WTC11 (cell line): ENCODE measurements around the gene MOV10L1. TPM values are rescaled to one million over a fixed set of nuclear protein-coding genes. Genes with fewer than 3 reads are reported as not detected.

Experiments used
- ATAC-seq: fragments of 200-7000 bp; cut with Tn5 transposase; 2 replicates; pipeline ENCODE4 v1.10.0; 2021; ENCODE audit warnings: mild to moderate bottlenecking, moderate library complexity
- CTCF ChIA-PET: fragments of 300-600 bp; sonication (Branson Sonifier 250); formaldehyde crosslinking; loops from one replicate; lab custom pipeline; 2021; ENCODE audit warnings: antibody characterized with exemption; lab: Charles Lee
- POLR2A ChIA-PET: fragments of 350-600 bp; sonication (Branson Sonifier 250); formaldehyde crosslinking; loops from one replicate; lab custom pipeline; 2021; ENCODE audit warnings: antibody characterized with exemption; lab: Charles Lee
- DNase-seq: peaks from one replicate; pipeline ENCODE4 v3.0.0; 2021; ENCODE audit warnings: low spot score
- H3K27ac Mint-ChIP-seq: 2 replicates; pipeline ENCODE4 v1.8.0; 2021; ENCODE audit warnings: mixed read lengths
- H3K27me3 Mint-ChIP-seq: 2 replicates; pipeline ENCODE4 v1.8.0; 2021; ENCODE audit warnings: low read depth, mild to moderate bottlenecking, moderate library complexity, mixed read lengths
- H3K36me3 Mint-ChIP-seq: 2 replicates; pipeline ENCODE4 v1.8.0; 2021; ENCODE audit warnings: mixed read lengths
- H3K4me1 Mint-ChIP-seq: 2 replicates; pipeline ENCODE4 v1.8.0; 2022; ENCODE audit warnings: mixed read lengths
- H3K4me3 Mint-ChIP-seq: 2 replicates; pipeline ENCODE4 v1.8.0; 2021; ENCODE audit warnings: mild to moderate bottlenecking, moderate library complexity, mixed read lengths
- H3K9me3 Mint-ChIP-seq: 2 replicates; pipeline ENCODE4 v1.8.0; 2021; ENCODE audit warnings: mixed read lengths
- EMX1 ChIP-seq: fragments of 250-450 bp; sonication (Bioruptor Pico); IDR thresholded peaks from 2 replicates; pipeline ENCODE4 v1.8.0; 2021; ENCODE audit warnings: mild to moderate bottlenecking
- GABPB1 ChIP-seq: sonication (generic); formaldehyde crosslinking; IDR thresholded peaks from 2 replicates; pipeline ENCODE4 v1.8.1; 2023; ENCODE audit warnings: mild to moderate bottlenecking, missing genetic modification reagents
- MXD4 ChIP-seq: fragments of 250-450 bp; sonication (Bioruptor Pico); IDR thresholded peaks from 2 replicates; pipeline ENCODE4 v1.8.0; 2021; ENCODE audit warnings: mild to moderate bottlenecking, moderate library complexity, borderline replicate concordance
- NFYB ChIP-seq: sonication (generic); formaldehyde crosslinking; conservative IDR thresholded peaks from 2 replicates; pipeline ENCODE4 v1.8.0; 2022; ENCODE audit warnings: low read depth, missing genetic modification reagents
- RELA ChIP-seq: sonication (generic); formaldehyde crosslinking; IDR thresholded peaks from 2 replicates; pipeline ENCODE4 v1.8.1; 2022; ENCODE audit warnings: missing genetic modification reagents, mild to moderate bottlenecking, borderline replicate concordance
- SMAD3 ChIP-seq: sonication (generic); formaldehyde crosslinking; IDR thresholded peaks from 2 replicates; pipeline ENCODE4 v1.8.0; 2022; ENCODE audit warnings: missing genetic modification reagents, mild to moderate bottlenecking, borderline replicate concordance
- SMAD4 ChIP-seq: sonication (generic); formaldehyde crosslinking; IDR thresholded peaks from 2 replicates; pipeline ENCODE4 v1.8.0; 2022; ENCODE audit warnings: mild to moderate bottlenecking, missing genetic modification reagents
- ZBTB21 ChIP-seq: sonication (generic); formaldehyde crosslinking; IDR thresholded peaks from 2 replicates; pipeline ENCODE4 v1.8.1; 2023; ENCODE audit warnings: mild to moderate bottlenecking, missing genetic modification reagents, borderline replicate concordance
- ZNF121 ChIP-seq: sonication (generic); formaldehyde crosslinking; IDR thresholded peaks from 2 replicates; pipeline ENCODE4 v1.8.0; 2023; ENCODE audit warnings: missing genetic modification reagents
- ZNF138 ChIP-seq: sonication (generic); formaldehyde crosslinking; conservative IDR thresholded peaks from 2 replicates; pipeline ENCODE4 v1.8.1; 2022; ENCODE audit warnings: mild to moderate bottlenecking, moderate library complexity, missing genetic modification reagents
- ZNF396 ChIP-seq: fragments of 250-450 bp; sonication (Bioruptor Pico); IDR thresholded peaks from 2 replicates; pipeline ENCODE4 v1.8.0; 2021; ENCODE audit warnings: mild to moderate bottlenecking, moderate library complexity, borderline replicate concordance
- ZNF423 ChIP-seq: fragments of 250-450 bp; sonication (Bioruptor Pico); IDR thresholded peaks from 2 replicates; pipeline ENCODE4 v2.1.2; 2022; ENCODE audit warnings: mild to moderate bottlenecking, moderate library complexity
- total RNA-seq: library from RNA; stranded (reverse); gene quantifications from 3 replicates; pipeline ENCODE4 v1.2.3, GENCODE V29; 2021
- TF ChIP-seq, protein P1 (sequence below): sonication (generic); formaldehyde crosslinking; IDR thresholded peaks from 2 replicates; pipeline ENCODE4 v1.8.1; 2022; ENCODE audit warnings: mild to moderate bottlenecking, missing genetic modification reagents, moderate library complexity, borderline replicate concordance
- TF ChIP-seq, protein P2 (sequence below): fragments of 200-600 bp; IDR thresholded peaks from 2 replicates; pipeline ENCODE4 v1.8.0; 2022; ENCODE audit warnings: antibody characterized with exemption
- TF ChIP-seq, protein P3 (sequence below): sonication (generic); formaldehyde crosslinking; IDR thresholded peaks from 2 replicates; pipeline ENCODE4 v1.8.1; 2023; ENCODE audit warnings: mild to moderate bottlenecking, missing genetic modification reagents, moderate library complexity
- TF ChIP-seq, protein P4 (sequence below): sonication (generic); formaldehyde crosslinking; IDR thresholded peaks from 2 replicates; pipeline ENCODE4 v1.8.0; 2023; ENCODE audit warnings: mild to moderate bottlenecking, missing genetic modification reagents
- TF ChIP-seq, protein P5 (sequence below): sonication (generic); formaldehyde crosslinking; IDR thresholded peaks from 2 replicates; pipeline ENCODE4 v1.8.1; 2023; ENCODE audit warnings: mild to moderate bottlenecking, moderate library complexity, missing genetic modification reagents

MOV10L1 gene
- total RNA-seq, 1 experiment from 2014 or later = not detected

DNA sequence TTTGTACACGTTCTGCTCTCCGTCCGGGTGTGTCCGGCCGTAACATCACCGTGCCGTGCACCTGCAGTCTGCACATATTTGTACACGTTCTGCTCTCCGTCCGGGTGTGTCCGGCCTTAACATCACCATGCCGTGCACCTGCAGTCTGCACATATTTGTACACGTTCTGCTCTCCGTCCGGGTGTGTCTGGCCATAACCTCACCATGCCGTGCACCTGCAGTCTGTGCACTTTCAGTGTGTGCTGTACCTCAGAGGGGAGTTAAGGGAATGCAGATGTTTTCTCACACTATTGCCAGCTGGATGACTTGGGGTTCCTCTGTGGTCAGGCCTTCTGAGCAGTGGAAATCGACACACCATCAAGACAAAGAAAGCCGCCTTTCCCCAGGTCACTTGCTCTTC lies 35.9 kb upstream of the MOV10L1 start:
- H3K36me3 Mint-ChIP-seq = 0 out of 2 replicates have a peak, but pooled peaks cover 4% of the 10 kb centered on the region
- ATAC-seq = no peak
- H3K27ac Mint-ChIP-seq = no peak overlapping the region
- no peak overlapping the region for H3K4me3 Mint-ChIP-seq
- no peaks in the 10 kb centered on the region for H3K4me1 Mint-ChIP-seq
- H3K27me3 Mint-ChIP-seq = peaks cover 16% of the 10 kb centered on the region
- CTCF ChIA-PET = no interaction called here
- POLR2A ChIA-PET = no interaction called here
- no peak for DNase-seq
- H3K9me3 Mint-ChIP-seq = peaks cover 15% of the 10 kb centered on the region
- no peak for TF ChIP-seq ZNF121
- TF ChIP-seq SMAD3 (CRISPR knock-in tag) = no peak
- TF ChIP-seq, protein P1, sequence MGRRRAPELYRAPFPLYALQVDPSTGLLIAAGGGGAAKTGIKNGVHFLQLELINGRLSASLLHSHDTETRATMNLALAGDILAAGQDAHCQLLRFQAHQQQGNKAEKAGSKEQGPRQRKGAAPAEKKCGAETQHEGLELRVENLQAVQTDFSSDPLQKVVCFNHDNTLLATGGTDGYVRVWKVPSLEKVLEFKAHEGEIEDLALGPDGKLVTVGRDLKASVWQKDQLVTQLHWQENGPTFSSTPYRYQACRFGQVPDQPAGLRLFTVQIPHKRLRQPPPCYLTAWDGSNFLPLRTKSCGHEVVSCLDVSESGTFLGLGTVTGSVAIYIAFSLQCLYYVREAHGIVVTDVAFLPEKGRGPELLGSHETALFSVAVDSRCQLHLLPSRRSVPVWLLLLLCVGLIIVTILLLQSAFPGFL (CRISPR knock-in tag) = no peak
- TF ChIP-seq GABPB1 (CRISPR knock-in tag) = no peak
- TF ChIP-seq, protein P2, sequence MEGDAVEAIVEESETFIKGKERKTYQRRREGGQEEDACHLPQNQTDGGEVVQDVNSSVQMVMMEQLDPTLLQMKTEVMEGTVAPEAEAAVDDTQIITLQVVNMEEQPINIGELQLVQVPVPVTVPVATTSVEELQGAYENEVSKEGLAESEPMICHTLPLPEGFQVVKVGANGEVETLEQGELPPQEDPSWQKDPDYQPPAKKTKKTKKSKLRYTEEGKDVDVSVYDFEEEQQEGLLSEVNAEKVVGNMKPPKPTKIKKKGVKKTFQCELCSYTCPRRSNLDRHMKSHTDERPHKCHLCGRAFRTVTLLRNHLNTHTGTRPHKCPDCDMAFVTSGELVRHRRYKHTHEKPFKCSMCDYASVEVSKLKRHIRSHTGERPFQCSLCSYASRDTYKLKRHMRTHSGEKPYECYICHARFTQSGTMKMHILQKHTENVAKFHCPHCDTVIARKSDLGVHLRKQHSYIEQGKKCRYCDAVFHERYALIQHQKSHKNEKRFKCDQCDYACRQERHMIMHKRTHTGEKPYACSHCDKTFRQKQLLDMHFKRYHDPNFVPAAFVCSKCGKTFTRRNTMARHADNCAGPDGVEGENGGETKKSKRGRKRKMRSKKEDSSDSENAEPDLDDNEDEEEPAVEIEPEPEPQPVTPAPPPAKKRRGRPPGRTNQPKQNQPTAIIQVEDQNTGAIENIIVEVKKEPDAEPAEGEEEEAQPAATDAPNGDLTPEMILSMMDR = no peak
- no peak for TF ChIP-seq MXD4 (CRISPR knock-in tag)
- TF ChIP-seq, protein P3, sequence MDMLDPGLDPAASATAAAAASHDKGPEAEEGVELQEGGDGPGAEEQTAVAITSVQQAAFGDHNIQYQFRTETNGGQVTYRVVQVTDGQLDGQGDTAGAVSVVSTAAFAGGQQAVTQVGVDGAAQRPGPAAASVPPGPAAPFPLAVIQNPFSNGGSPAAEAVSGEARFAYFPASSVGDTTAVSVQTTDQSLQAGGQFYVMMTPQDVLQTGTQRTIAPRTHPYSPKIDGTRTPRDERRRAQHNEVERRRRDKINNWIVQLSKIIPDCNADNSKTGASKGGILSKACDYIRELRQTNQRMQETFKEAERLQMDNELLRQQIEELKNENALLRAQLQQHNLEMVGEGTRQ = no peak
- no peak for TF ChIP-seq ZNF396 (CRISPR knock-in tag)

DNA sequence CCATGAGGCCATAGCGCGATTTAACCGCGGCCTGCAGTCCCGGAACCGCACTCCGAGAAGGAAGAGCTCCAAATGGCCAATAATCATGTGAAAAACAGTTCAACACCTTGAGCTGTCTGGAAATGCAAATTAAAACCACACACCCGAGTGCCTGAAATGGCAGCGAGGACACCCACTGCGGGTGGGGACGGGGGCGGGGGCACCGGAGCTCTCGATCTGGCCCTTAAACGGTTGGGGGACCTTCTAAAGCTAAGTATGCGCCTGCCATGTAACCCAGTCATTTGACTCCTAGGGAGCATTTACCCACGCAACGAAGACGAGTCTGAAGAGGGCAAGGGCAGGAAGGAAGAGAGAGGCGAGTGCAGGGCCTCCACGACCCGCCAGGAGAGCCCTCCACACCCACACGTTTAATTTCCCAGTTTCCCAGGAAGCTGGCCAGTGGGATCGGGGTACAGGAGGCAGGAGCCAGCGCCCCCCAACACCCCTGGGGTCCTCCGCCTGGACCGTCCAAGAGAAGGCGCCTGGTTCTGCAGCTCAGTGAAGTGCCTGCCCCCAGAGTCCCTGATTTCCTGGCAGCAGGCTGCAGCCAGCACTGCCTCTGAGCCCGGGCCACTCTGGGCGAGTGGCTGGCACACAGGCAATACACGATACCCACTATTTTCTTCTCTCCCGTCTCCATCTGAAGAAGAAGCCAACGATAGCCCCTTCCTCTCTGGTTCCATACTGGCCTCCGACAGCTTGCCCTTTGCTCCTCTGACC lies 33.4 kb upstream of the MOV10L1 start:
- POLR2A ChIA-PET = interaction anchor here (0.6 kb wide), 1 partner anchor 18 kb away, joined by 3 read pairs; no protein-coding TSS in a partner anchor
- CTCF ChIA-PET = interaction anchor here (0.6 to 2.7 kb wide), 9 partner anchors 9 to 303 kb away, joined by 3 to 15 read pairs (median 3); no protein-coding TSS in a partner anchor
- 0 out of 2 replicates have a peak, but pooled peaks cover 4% of the 10 kb centered on the region for H3K36me3 Mint-ChIP-seq

More for the DNA sequence above, 33.4 kb upstream of the MOV10L1 start:
- Mint-ChIP-seq H3K9me3 (peaks cover 15% of the 10 kb centered on the region), H3K4me3 (peak overlapping the region; percentile 20; the same call in 1 of the 2 replicates), H3K27me3 (peaks cover 26% of the 10 kb centered on the region), H3K27ac (no peak overlapping the region), H3K4me1 (peaks cover 12% of the 10 kb centered on the region)
- DNase-seq (no peak), ATAC-seq (no peak)
- TF ChIP-seq ZNF138 (CRISPR knock-in tag) (no peak), EMX1 (CRISPR knock-in tag) (no peak), SMAD4 (CRISPR knock-in tag) (no peak), NFYB (CRISPR knock-in tag) (no peak), MXD4 (CRISPR knock-in tag) (no peak), RELA (CRISPR knock-in tag) (no peak), ZNF423 (no peak), ZBTB21 (no peak)
- TF ChIP-seq, protein P4, sequence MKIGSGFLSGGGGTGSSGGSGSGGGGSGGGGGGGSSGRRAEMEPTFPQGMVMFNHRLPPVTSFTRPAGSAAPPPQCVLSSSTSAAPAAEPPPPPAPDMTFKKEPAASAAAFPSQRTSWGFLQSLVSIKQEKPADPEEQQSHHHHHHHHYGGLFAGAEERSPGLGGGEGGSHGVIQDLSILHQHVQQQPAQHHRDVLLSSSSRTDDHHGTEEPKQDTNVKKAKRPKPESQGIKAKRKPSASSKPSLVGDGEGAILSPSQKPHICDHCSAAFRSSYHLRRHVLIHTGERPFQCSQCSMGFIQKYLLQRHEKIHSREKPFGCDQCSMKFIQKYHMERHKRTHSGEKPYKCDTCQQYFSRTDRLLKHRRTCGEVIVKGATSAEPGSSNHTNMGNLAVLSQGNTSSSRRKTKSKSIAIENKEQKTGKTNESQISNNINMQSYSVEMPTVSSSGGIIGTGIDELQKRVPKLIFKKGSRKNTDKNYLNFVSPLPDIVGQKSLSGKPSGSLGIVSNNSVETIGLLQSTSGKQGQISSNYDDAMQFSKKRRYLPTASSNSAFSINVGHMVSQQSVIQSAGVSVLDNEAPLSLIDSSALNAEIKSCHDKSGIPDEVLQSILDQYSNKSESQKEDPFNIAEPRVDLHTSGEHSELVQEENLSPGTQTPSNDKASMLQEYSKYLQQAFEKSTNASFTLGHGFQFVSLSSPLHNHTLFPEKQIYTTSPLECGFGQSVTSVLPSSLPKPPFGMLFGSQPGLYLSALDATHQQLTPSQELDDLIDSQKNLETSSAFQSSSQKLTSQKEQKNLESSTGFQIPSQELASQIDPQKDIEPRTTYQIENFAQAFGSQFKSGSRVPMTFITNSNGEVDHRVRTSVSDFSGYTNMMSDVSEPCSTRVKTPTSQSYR (CRISPR knock-in tag) = no peak
- TF ChIP-seq, protein P5, sequence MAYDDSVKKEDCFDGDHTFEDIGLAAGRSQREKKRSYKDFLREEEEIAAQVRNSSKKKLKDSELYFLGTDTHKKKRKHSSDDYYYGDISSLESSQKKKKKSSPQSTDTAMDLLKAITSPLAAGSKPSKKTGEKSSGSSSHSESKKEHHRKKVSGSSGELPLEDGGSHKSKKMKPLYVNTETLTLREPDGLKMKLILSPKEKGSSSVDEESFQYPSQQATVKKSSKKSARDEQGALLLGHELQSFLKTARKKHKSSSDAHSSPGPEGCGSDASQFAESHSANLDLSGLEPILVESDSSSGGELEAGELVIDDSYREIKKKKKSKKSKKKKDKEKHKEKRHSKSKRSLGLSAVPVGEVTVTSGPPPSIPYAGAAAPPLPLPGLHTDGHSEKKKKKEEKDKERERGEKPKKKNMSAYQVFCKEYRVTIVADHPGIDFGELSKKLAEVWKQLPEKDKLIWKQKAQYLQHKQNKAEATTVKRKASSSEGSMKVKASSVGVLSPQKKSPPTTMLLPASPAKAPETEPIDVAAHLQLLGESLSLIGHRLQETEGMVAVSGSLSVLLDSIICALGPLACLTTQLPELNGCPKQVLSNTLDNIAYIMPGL (CRISPR knock-in tag) = no peak
- TF ChIP-seq, all 79 proteins: peak for 0
